Measurements from ENCODE around the gene DAGLA. TPM values are rescaled to one million over a fixed set of nuclear protein-coding genes. Genes with fewer than 3 reads are reported as not detected.

The DAGLA gene
- total and polyA plus RNA-seq, 2 donors (not counting 1 experiment from before 2014, with no cell fraction given): 0.06 TPM; not detected in 1

GRCh38 chr11:61762223-61762615, 82.0 kb downstream of the DAGLA start:
- H3K27ac ChIP-seq (ENCODE audit: low read length in 2 of 2): no peak overlapping the region
- peaks cover under 1% of the 10 kb centered on the region for H3K4me1 Mint-ChIP-seq
- H3K27me3 ChIP-seq (replicated peaks in 1 of 4; ENCODE audit: control extremely low read depth in 1 of 4, control insufficient read depth in 3 of 4, insufficient read depth in 4 of 4, low read length in 3 of 4): no peaks in the 10 kb centered on the region
- no peak overlapping the region for H3K4me3 ChIP-seq (ENCODE audit: control extremely low read depth in 1 of 5, extremely low read depth in 1 of 5, insufficient read depth in 1 of 5, low read depth in 2 of 5, low read length in 4 of 5)
- 80% methylated on average over 10 of the region's 10 CpGs for WGBS (ENCODE audit: insufficient coverage)
- H3K9me3 ChIP-seq (ENCODE audit: control extremely low read depth in 1 of 3, control insufficient read depth in 2 of 3, insufficient read depth in 1 of 3, low read length in 2 of 3): no peaks in the 10 kb centered on the region
- no peak overlapping the region for H3K9ac ChIP-seq (ENCODE audit: low read length)
- CTCF ChIA-PET: no interaction called here
- no peak for DNase-seq
- no peak overlapping the region for H3K27ac Mint-ChIP-seq
- no peaks in the 10 kb centered on the region for H3K36me3 ChIP-seq (replicated peaks in 1 of 2; ENCODE audit: control extremely low read depth in 1 of 2, control insufficient read depth in 1 of 2, extremely low read depth in 1 of 2, insufficient read depth in 2 of 2, low read length in 1 of 2)
- no peak for TF ChIP-seq CTCF (IDR thresholded peaks at IDR 0.05)
- no peak for TF ChIP-seq EZH2 (IDR thresholded peaks at IDR 0.05; ENCODE audit: borderline replicate concordance, insufficient read depth, low read depth, low read length, poor library complexity, severe bottlenecking)
- ATAC-seq (ENCODE audit: low read depth): no peak
- POLR2A ChIA-PET: no interaction called here
- no peak overlapping the region for H3K4me3 Mint-ChIP-seq
- intact Hi-C loops (cut with micrococcal nuclease): no loop called here
- H3K79me2 ChIP-seq (ENCODE audit: control insufficient read depth, insufficient read depth, low read length): no peaks in the 10 kb centered on the region
- peaks cover 7% of the 10 kb centered on the region for H3K27me3 Mint-ChIP-seq
- H3K4me1 ChIP-seq (ENCODE audit: control insufficient read depth in 2 of 2, insufficient read depth in 2 of 2, low read length in 2 of 2): no peaks in the 10 kb centered on the region
- no peaks in the 10 kb centered on the region for H3K9me3 Mint-ChIP-seq (ENCODE audit: insufficient read depth)
- H4K20me1 ChIP-seq (ENCODE audit: control insufficient read depth, insufficient read depth, low read length, poor library complexity, severe bottlenecking): no peaks in the 10 kb centered on the region
- no peak overlapping the region for H3K4me2 ChIP-seq (replicated peaks; ENCODE audit: low read depth, low read length, poor library complexity, severe bottlenecking)
- no peak overlapping the region for H2AFZ ChIP-seq (ENCODE audit: insufficient read depth, low read depth, low read length, poor library complexity, severe bottlenecking)

GRCh38 chr11:61762798-61763197, 82.6 kb downstream of the DAGLA start:
- ATAC-seq (ENCODE audit: low read depth) (no peak), DNase-seq (no peak)
- Histone ChIP-seq H3K4me1 (ENCODE audit: control insufficient read depth in 2 of 2, insufficient read depth in 2 of 2, low read length in 2 of 2) (no peaks in the 10 kb centered on the region), H2AFZ (ENCODE audit: insufficient read depth, low read depth, low read length, poor library complexity, severe bottlenecking) (no peak overlapping the region), H3K4me3 (ENCODE audit: control extremely low read depth in 1 of 5, extremely low read depth in 1 of 5, insufficient read depth in 1 of 5, low read depth in 2 of 5, low read length in 4 of 5) (no peak overlapping the region), H3K9ac (ENCODE audit: low read length) (no peak overlapping the region), H3K9me3 (ENCODE audit: control extremely low read depth in 1 of 3, control insufficient read depth in 2 of 3, insufficient read depth in 1 of 3, low read length in 2 of 3) (no peaks in the 10 kb centered on the region), H3K79me2 (ENCODE audit: control insufficient read depth, insufficient read depth, low read length) (no peaks in the 10 kb centered on the region), H3K36me3 (replicated peaks in 1 of 2; ENCODE audit: control extremely low read depth in 1 of 2, control insufficient read depth in 1 of 2, extremely low read depth in 1 of 2, insufficient read depth in 2 of 2, low read length in 1 of 2) (no peaks in the 10 kb centered on the region), H3K27ac (ENCODE audit: low read length in 2 of 2) (no peak overlapping the region), H4K20me1 (ENCODE audit: control insufficient read depth, insufficient read depth, low read length, poor library complexity, severe bottlenecking) (no peaks in the 10 kb centered on the region), H3K27me3 (replicated peaks in 1 of 4; ENCODE audit: control extremely low read depth in 1 of 4, control insufficient read depth in 3 of 4, insufficient read depth in 4 of 4, low read length in 3 of 4) (no peaks in the 10 kb centered on the region), H3K4me2 (replicated peaks; ENCODE audit: low read depth, low read length, poor library complexity, severe bottlenecking) (no peak overlapping the region)
- WGBS (ENCODE audit: insufficient coverage): 71% methylated on average over 7 of the region's 15 CpGs
- ChIA-PET CTCF (no interaction called here), POLR2A (no interaction called here)
- H3K27me3 Mint-ChIP-seq: peaks cover 7% of the 10 kb centered on the region
- intact Hi-C loops (cut with micrococcal nuclease): no loop called here
- no peaks in the 10 kb centered on the region for H3K4me1 Mint-ChIP-seq
- no peak overlapping the region for H3K27ac Mint-ChIP-seq
- no peak overlapping the region for H3K4me3 Mint-ChIP-seq
- TF ChIP-seq EZH2 (IDR thresholded peaks at IDR 0.05; ENCODE audit: borderline replicate concordance, insufficient read depth, low read depth, low read length, poor library complexity, severe bottlenecking) (no peak), CTCF (IDR thresholded peaks at IDR 0.05) (no peak)
- H3K9me3 Mint-ChIP-seq (ENCODE audit: insufficient read depth): no peaks in the 10 kb centered on the region
